Mesendoderm (in vitro differentiated cells): ENCODE measurements around the gene EML3.
A peak's percentile ranks its signal among the peaks of the same experiment; 100 is the strongest.

ENCODE experiments used
- DNase-seq: peaks from one replicate; pipeline ENCODE4 v3.0.0; 2013
- H2AK5ac ChIP-seq: 2 replicates; pipeline ENCODE4 v1.6.1; 2013; ENCODE audit warnings: low read length, inconsistent platforms
- H2BK120ac ChIP-seq: 2 replicates; pipeline ENCODE4 v1.6.1; 2013; ENCODE audit warnings: low read depth, mild to moderate bottlenecking, low read length, moderate library complexity, mixed read lengths
- H2BK15ac ChIP-seq: replicated peaks from 2 replicates; pipeline ENCODE4 v1.6.1; 2013; ENCODE audit warnings: low read depth, mild to moderate bottlenecking, moderate library complexity
- H2BK5ac ChIP-seq: 2 replicates; pipeline ENCODE4 v1.6.1; 2013; ENCODE audit warnings: low read length, inconsistent platforms
- H3K18ac ChIP-seq: 2 replicates; pipeline ENCODE4 v1.6.1; 2013; ENCODE audit warnings: mild to moderate bottlenecking, low read length, mixed read lengths
- H3K23ac ChIP-seq: one replicate; pipeline ENCODE4 v1.6.1; 2013; ENCODE audit warnings: low read length
- H3K27ac ChIP-seq: 2 replicates; pipeline ENCODE4 v1.5.1; 2013; ENCODE audit warnings: low read depth, mild to moderate bottlenecking, inconsistent platforms, low read length, moderate library complexity
- H3K27me3 ChIP-seq: 2 replicates; pipeline ENCODE4 v1.6.1; 2013; ENCODE audit warnings: low read length, control low read depth, mild to moderate bottlenecking, inconsistent platforms; ENCODE audit not compliant: insufficient read depth, poor library complexity
- H3K36me3 ChIP-seq: 2 replicates; pipeline ENCODE4 v1.6.1; 2013; ENCODE audit warnings: low read length, inconsistent platforms; ENCODE audit not compliant: control insufficient read depth, insufficient read depth
- H3K4ac ChIP-seq: one replicate; pipeline ENCODE4 v1.6.1; 2013; ENCODE audit warnings: low read depth, mild to moderate bottlenecking, low read length, moderate library complexity
- H3K4me1 ChIP-seq: 2 replicates; pipeline ENCODE4 v1.6.1; 2013; ENCODE audit warnings: low read depth, low read length, inconsistent platforms; ENCODE audit not compliant: control insufficient read depth
- H3K4me2 ChIP-seq: 2 replicates; pipeline ENCODE4 v1.6.1; 2013; ENCODE audit warnings: low read length
- H3K4me3 ChIP-seq: 2 replicates; pipeline ENCODE4 v1.5.1; 2013; ENCODE audit warnings: mild to moderate bottlenecking, low read length
- H3K56ac ChIP-seq: one replicate; pipeline ENCODE4 v1.6.1; 2013; ENCODE audit warnings: low read length
- H3K79me1 ChIP-seq: 2 replicates; pipeline ENCODE4 v1.6.1; 2013; ENCODE audit warnings: low read length, inconsistent platforms
- H3K79me2 ChIP-seq: 2 replicates; pipeline ENCODE4 v1.6.1; 2013; ENCODE audit warnings: mild to moderate bottlenecking, low read length; ENCODE audit not compliant: control insufficient read depth, insufficient read depth
- H3K9ac ChIP-seq: 2 replicates; pipeline ENCODE4 v1.6.1; 2013; ENCODE audit warnings: low read length, inconsistent platforms
- H4K5ac ChIP-seq: one replicate; pipeline ENCODE4 v1.6.1; 2013; ENCODE audit warnings: low read length
- H4K8ac ChIP-seq: one replicate; pipeline ENCODE4 v1.6.1; 2013; ENCODE audit warnings: low read depth, mild to moderate bottlenecking, control low read depth, low read length, moderate library complexity
- WGBS: extraction: QIAGEN DNeasy Blood & Tissue Kit; methylation state at CpG from one replicate; pipeline ENCODE4 v1.1.7; 2013; ENCODE audit warnings: low lambda C conversion rate, missing lambda C conversion rate; ENCODE audit not compliant: insufficient coverage; ENCODE audit errors: extremely low coverage; 5-methylcytosine and 5-hydroxymethylcytosine counted together

EML3 gene

DNA sequence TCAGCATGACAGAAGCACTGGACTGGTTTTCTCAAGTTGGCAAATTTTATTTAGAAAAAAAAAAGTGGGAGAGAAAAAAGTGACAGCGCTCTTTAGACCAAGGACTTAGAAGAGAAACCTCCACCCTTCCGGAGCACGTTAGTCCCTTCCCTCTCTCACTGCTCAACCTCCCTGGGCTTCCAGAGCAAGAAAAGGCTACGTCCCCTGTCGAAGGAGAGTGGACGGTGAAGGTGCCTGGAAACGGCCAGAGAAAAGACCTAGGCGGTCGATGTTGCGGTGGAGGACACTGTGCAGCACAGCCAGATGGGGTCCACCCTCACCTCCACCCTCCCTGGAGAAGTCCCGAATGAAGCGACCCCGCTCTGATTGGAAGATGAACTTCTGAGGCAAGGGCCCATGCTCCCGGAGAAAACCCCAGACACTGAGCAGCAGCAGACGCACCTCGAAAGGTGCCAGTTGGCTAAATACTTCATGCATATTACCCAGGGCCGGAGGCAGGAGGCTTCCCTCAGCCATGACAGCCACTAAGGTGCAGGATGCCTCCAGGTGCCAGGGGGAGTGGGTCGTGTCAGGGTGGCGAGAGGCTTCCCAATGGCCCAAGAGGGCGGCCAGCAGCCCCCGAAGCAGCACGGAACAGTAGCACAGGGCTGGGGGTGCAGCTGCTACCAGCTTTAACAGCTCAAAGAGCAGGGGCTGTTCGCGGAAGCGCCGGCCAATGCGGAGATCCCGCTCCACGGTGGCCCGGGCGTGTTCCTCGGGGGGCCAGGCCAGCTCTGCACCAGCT is 34.4 kb upstream of the EML3 start:
- Histone ChIP-seq H3K56ac (peak overlapping the region; percentile 56), H3K23ac (no peak overlapping the region), H3K4me2 (no peak overlapping the region), H4K5ac (no peak overlapping the region), H3K79me1 (peaks cover 21% of the 10 kb centered on the region), H4K8ac (no peak overlapping the region), H2BK5ac (no peak overlapping the region), H3K4me1 (no peaks in the 10 kb centered on the region), H3K79me2 (peaks cover 28% of the 10 kb centered on the region), H3K27ac (no peak overlapping the region), H3K36me3 (peaks cover 10% of the 10 kb centered on the region), H2BK15ac (no peak overlapping the region), H2BK120ac (no peak overlapping the region), H3K18ac (no peak overlapping the region), H2AK5ac (no peak overlapping the region), H3K4me3 (no peak overlapping the region), H3K4ac (no peak overlapping the region), H3K9ac (peak overlapping the region; percentile 4), H3K27me3 (no peaks in the 10 kb centered on the region)
- DNase-seq, result no peak
- no CpG with 5 or more reads among the region's 32 CpGs for WGBS

- Histone ChIP-seq H2BK15ac (no peak within 1 kb of the TSS), H3K4ac (peak within 1 kb of the TSS; percentile 99), H3K36me3 (peaks cover 10% of the 10 kb centered on the region)
Observed at GRCh38 chr11:62645946-62646824, 33.6 kb upstream of the EML3 start, which contains the start of gene GANAB. TSS of gene GANAB (minus strand) at chr11:62646613. CDS start at chr11:62646599, 14 bp downstream.

GRCh38 chr11:62645671-62645945 is 33.0 kb upstream of the EML3 start:
- Histone ChIP-seq H3K79me1 (peaks cover 17% of the 10 kb centered on the region), H3K23ac (peak overlapping the region; percentile 48), H3K4me1 (no peaks in the 10 kb centered on the region), H2AK5ac (peak overlapping the region; percentile 87), H3K4ac (peak overlapping the region; percentile 99), H2BK15ac (no peak overlapping the region), H3K56ac (peak overlapping the region; percentile 98), H4K8ac (no peak overlapping the region), H3K27ac (peak overlapping the region; percentile 90), H3K18ac (no peak overlapping the region), H3K9ac (peak overlapping the region; percentile 99), H2BK120ac (no peak overlapping the region), H4K5ac (no peak overlapping the region), H3K27me3 (no peaks in the 10 kb centered on the region), H3K36me3 (peaks cover 10% of the 10 kb centered on the region), H3K79me2 (peaks cover 26% of the 10 kb centered on the region), H2BK5ac (no peak overlapping the region), H3K4me2 (peak overlapping the region; percentile 99), H3K4me3 (peak overlapping the region; percentile 96)
- no CpG with 5 or more reads among the region's 11 CpGs for WGBS
- no peak for DNase-seq

More at GRCh38 chr11:62645946-62646824, 33.6 kb upstream of the EML3 start, which contains the start of gene GANAB:
- Histone ChIP-seq H3K79me2 (peaks cover 25% of the 10 kb centered on the region), H3K23ac (peak within 1 kb of the TSS; percentile 48), H2BK120ac (peak within 1 kb of the TSS; percentile 0), H3K4me2 (peak within 1 kb of the TSS; percentile 99), H2BK5ac (peak within 1 kb of the TSS; percentile 67), H3K79me1 (peaks cover 19% of the 10 kb centered on the region), H3K9ac (peak within 1 kb of the TSS; percentile 99), H4K8ac (peak within 1 kb of the TSS; percentile 94), H3K27me3 (no peaks in the 10 kb centered on the region), H3K56ac (peak within 1 kb of the TSS; percentile 98), H2AK5ac (peak within 1 kb of the TSS; percentile 87), H3K18ac (peak within 1 kb of the TSS; percentile 99), H3K4me1 (no peaks in the 10 kb centered on the region), H3K4me3 (peak within 1 kb of the TSS; percentile 96), H4K5ac (peak within 1 kb of the TSS; percentile 71), H3K27ac (peak within 1 kb of the TSS; percentile 90)
- WGBS, result no CpG with 5 or more reads among the region's 73 CpGs
- DNase-seq, result peak; percentile 99

GRCh38 chr11:62644220-62644619 is 31.6 kb upstream of the EML3 start:
- Histone ChIP-seq H3K18ac (no peak overlapping the region), H3K56ac (no peak overlapping the region), H3K23ac (no peak overlapping the region), H3K4ac (no peak overlapping the region), H3K27ac (no peak overlapping the region), H3K9ac (no peak overlapping the region), H2BK120ac (no peak overlapping the region), H2BK5ac (no peak overlapping the region), H3K79me1 (peaks cover 18% of the 10 kb centered on the region), H3K36me3 (peaks cover 6% of the 10 kb centered on the region), H3K4me1 (no peaks in the 10 kb centered on the region), H2BK15ac (no peak overlapping the region), H3K79me2 (peaks cover 26% of the 10 kb centered on the region), H3K27me3 (no peaks in the 10 kb centered on the region), H2AK5ac (no peak overlapping the region), H3K4me2 (no peak overlapping the region), H4K8ac (no peak overlapping the region), H3K4me3 (no peak overlapping the region), H4K5ac (no peak overlapping the region)
- no peak for DNase-seq
- no CpG with 5 or more reads among the region's 8 CpGs for WGBS

- Histone ChIP-seq H4K8ac (no peak overlapping the region), H3K79me2 (no peaks in the 10 kb centered on the region), H2BK120ac (no peak overlapping the region), H3K4me2 (no peak overlapping the region), H3K23ac (no peak overlapping the region), H3K18ac (no peak overlapping the region), H2AK5ac (no peak overlapping the region), H4K5ac (no peak overlapping the region), H3K4me1 (no peaks in the 10 kb centered on the region), H3K56ac (no peak overlapping the region), H3K27ac (no peak overlapping the region), H3K79me1 (no peaks in the 10 kb centered on the region), H3K27me3 (no peaks in the 10 kb centered on the region), H3K9ac (no peak overlapping the region), H3K36me3 (peaks cover 36% of the 10 kb centered on the region), H3K4ac (no peak overlapping the region), H2BK15ac (no peak overlapping the region), H3K4me3 (no peak overlapping the region), H2BK5ac (no peak overlapping the region)
- WGBS, result no CpG with 5 or more reads among the region's 6 CpGs
- DNase-seq, result no peak
Observed at GRCh38 chr11:62632492-62632891, 19.9 kb upstream of the EML3 start.
